Activated T-helper 2 cell treated with anti-CD3 and anti-CD28 coated beads, Interferon-gamma antibody, Interleukin-2, Interleukin-4, amounts not matched to agents 10 μg/mL and 5 μg/mL and 100 μg/mL, durations not matched to agents 14 hours and 24 hours and 36 hours (primary cell): ENCODE measurements around the gene TASOR2. TPM values are rescaled to one million over a fixed set of nuclear protein-coding genes. Genes with fewer than 3 reads are reported as not detected.

Source experiments
- DNase-seq: peaks from one replicate; pipeline ENCODE4 v3.0.0; 2021; ENCODE audit warnings: low spot score
- H3K27ac Mint-ChIP-seq: one replicate; pipeline ENCODE4 v1.8.0; 2021; ENCODE audit warnings: mixed read lengths
- H3K27me3 Mint-ChIP-seq: one replicate; pipeline ENCODE4 v1.8.0; 2021; ENCODE audit warnings: low read depth, mixed read lengths
- H3K36me3 Mint-ChIP-seq: one replicate; pipeline ENCODE4 v1.8.0; 2021; ENCODE audit warnings: low read depth, mixed read lengths
- H3K4me1 Mint-ChIP-seq: one replicate; pipeline ENCODE4 v1.8.0; 2021; ENCODE audit warnings: low read depth, mixed read lengths
- H3K4me3 Mint-ChIP-seq: one replicate; pipeline ENCODE4 v1.8.0; 2021; ENCODE audit warnings: low read depth, mild to moderate bottlenecking, moderate library complexity, mixed read lengths
- H3K9me3 Mint-ChIP-seq: one replicate; pipeline ENCODE4 v1.8.0; 2021; ENCODE audit warnings: mixed read lengths
- intact Hi-C: fragments of 100-400 bp; cut with micrococcal nuclease; formaldehyde crosslinking; loops from one replicate; pipeline ENCODE4 v1.15.1; 2023
- total RNA-seq: library from RNA; stranded (reverse); gene quantifications from 2 replicates; pipeline ENCODE4 v1.2.3, GENCODE V29; 2022

The TASOR2 gene
- total RNA-seq, 1 donor from 2014 or later = 60.1 TPM

DNA sequence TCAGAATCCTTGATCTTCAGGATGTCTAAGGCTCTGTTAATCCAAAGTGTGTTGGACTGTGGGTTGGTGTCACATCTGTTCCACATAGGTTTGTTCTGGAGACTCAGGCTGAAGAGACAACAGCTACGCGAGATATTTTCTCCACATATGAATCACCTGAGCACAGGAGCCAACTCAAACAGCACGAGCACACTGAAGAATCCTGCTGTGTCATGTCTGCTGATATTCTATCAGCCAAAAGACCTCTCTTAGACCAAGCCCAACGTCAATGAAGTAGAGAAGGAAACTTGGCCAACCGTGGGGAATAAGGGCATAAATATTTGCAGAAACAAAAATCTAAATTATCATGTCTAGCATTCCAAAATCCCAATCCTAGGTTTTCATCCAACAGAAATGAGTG, 2.7 kb upstream of the TASOR2 start:
- DNase-seq = no peak
- Mint-ChIP-seq H3K4me1 (peaks cover 35% of the 10 kb centered on the region), H3K27ac (no peak overlapping the region), H3K36me3 (peaks cover 9% of the 10 kb centered on the region), H3K9me3 (no peaks in the 10 kb centered on the region), H3K4me3 (no peak overlapping the region), H3K27me3 (peaks cover 24% of the 10 kb centered on the region)
- intact Hi-C loops = loop anchor here (5.0 to 10.0 kb wide), 2 partner anchors 235 to 1723 kb away; no protein-coding TSS in a partner anchor

- peaks cover 12% of the 10 kb centered on the region for H3K36me3 Mint-ChIP-seq
- no peak for DNase-seq
- H3K27ac Mint-ChIP-seq = peak overlapping the region; percentile 33
- H3K4me3 Mint-ChIP-seq = no peak overlapping the region
- intact Hi-C loops = loop anchor here (5.0 to 10.0 kb wide), 2 partner anchors 236 to 1722 kb away; no protein-coding TSS in a partner anchor
- peaks cover 43% of the 10 kb centered on the region for H3K4me1 Mint-ChIP-seq
- H3K27me3 Mint-ChIP-seq = peaks cover 17% of the 10 kb centered on the region
- no peaks in the 10 kb centered on the region for H3K9me3 Mint-ChIP-seq
Measured at GRCh38 chr10:5683065-5683464, 1.6 kb upstream of the TASOR2 start.

GRCh38 chr10:5684971-5685763, 529 bp downstream of the TASOR2 start:
- no peaks in the 10 kb centered on the region for H3K9me3 Mint-ChIP-seq
- H3K27ac Mint-ChIP-seq = peak overlapping the region; percentile 97
- peaks cover 20% of the 10 kb centered on the region for H3K36me3 Mint-ChIP-seq
- H3K4me1 Mint-ChIP-seq = peaks cover 51% of the 10 kb centered on the region
- peak overlapping the region; percentile 96 for H3K4me3 Mint-ChIP-seq
- peaks cover 4% of the 10 kb centered on the region for H3K27me3 Mint-ChIP-seq
- intact Hi-C loops = loop anchor here (2.0 to 10.0 kb wide), 5 partner anchors 46 to 1720 kb away; partner anchors contain the start of gene GDI2
- DNase-seq = peak; percentile 62

- Mint-ChIP-seq H3K9me3 (no peaks in the 10 kb centered on the region), H3K27me3 (no peaks in the 10 kb centered on the region), H3K36me3 (peaks cover 23% of the 10 kb centered on the region), H3K4me3 (peak overlapping the region; percentile 96), H3K4me1 (peaks cover 54% of the 10 kb centered on the region), H3K27ac (peak overlapping the region; percentile 90)
- intact Hi-C loops = loop anchor here (2.0 to 10.0 kb wide), 4 partner anchors 45 to 1719 kb away; partner anchors contain the start of gene GDI2
- DNase-seq = no peak
Measured at GRCh38 chr10:5685764-5686240, 1.2 kb downstream of the TASOR2 start.

GRCh38 chr10:5688587-5688986, 3.9 kb downstream of the TASOR2 start:
- DNase-seq = no peak
- Mint-ChIP-seq H3K4me3 (no peak overlapping the region), H3K27ac (peak overlapping the region; percentile 12), H3K36me3 (peaks cover 23% of the 10 kb centered on the region), H3K27me3 (no peaks in the 10 kb centered on the region), H3K9me3 (no peaks in the 10 kb centered on the region), H3K4me1 (peaks cover 57% of the 10 kb centered on the region)
- intact Hi-C loops = loop anchor here (5.0 to 10.0 kb wide), 2 partner anchors 184 to 1716 kb away; no protein-coding TSS in a partner anchor

DNA sequence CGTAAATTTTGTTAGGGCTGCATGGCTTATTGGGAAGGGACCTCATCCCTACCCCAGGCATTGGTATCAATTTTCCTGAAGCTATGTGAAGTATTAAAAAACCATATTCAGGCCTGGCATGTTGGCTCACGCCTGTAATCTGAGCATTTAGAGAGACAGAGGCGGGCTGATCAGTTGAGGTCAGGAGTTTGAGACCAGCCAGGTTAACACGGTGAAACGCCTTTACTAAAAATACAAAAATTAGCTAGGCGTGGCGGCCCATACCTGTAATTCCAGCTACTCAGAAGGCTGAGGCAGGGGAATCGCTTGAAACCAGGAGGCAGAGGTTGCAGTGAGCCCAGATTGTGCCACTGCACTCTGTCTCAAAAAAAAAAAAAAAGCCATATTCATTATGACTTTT, 7.1 kb downstream of the TASOR2 start:
- DNase-seq = no peak
- Mint-ChIP-seq H3K36me3 (peaks cover 25% of the 10 kb centered on the region), H3K4me3 (peak overlapping the region; percentile 57), H3K9me3 (no peaks in the 10 kb centered on the region), H3K27ac (no peak overlapping the region), H3K27me3 (no peaks in the 10 kb centered on the region), H3K4me1 (peaks cover 51% of the 10 kb centered on the region)
- intact Hi-C loops = no loop called here

GRCh38 chr10:5692461-5693358, 8.1 kb downstream of the TASOR2 start:
- peak; percentile 45 for DNase-seq
- Mint-ChIP-seq H3K9me3 (no peaks in the 10 kb centered on the region), H3K4me1 (peaks cover 54% of the 10 kb centered on the region), H3K27me3 (no peaks in the 10 kb centered on the region), H3K4me3 (peak overlapping the region; percentile 80), H3K36me3 (peaks cover 25% of the 10 kb centered on the region), H3K27ac (peak overlapping the region; percentile 66)
- intact Hi-C loops = no loop called here

- Mint-ChIP-seq H3K4me1 (peaks cover 47% of the 10 kb centered on the region), H3K36me3 (peaks cover 17% of the 10 kb centered on the region), H3K27me3 (no peaks in the 10 kb centered on the region), H3K27ac (no peak overlapping the region), H3K9me3 (no peaks in the 10 kb centered on the region), H3K4me3 (no peak overlapping the region)
- intact Hi-C loops = no loop called here
- no peak for DNase-seq
Measured at GRCh38 chr10:5694573-5694972, 9.9 kb downstream of the TASOR2 start.

DNA sequence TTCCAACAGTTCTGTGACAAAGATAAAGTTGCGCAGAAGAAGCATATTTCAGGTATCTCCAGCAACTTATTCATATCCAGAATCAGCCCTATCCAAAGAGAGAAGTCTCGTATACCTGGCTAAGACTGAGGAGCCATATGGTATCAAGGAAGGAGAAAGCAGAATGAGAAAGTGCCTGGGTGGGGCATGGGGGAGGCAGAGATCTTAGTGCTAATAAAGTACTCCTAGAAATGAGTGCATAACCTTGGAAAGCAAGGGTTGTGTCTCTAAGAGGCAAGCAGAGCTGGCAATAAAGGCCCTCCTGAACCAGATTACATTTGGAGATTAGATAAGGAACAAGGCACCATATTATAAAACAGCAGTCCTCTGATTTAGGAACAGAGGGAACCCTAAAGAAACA, 12.7 kb downstream of the TASOR2 start:
- H3K27me3 Mint-ChIP-seq = no peaks in the 10 kb centered on the region
- no peaks in the 10 kb centered on the region for H3K9me3 Mint-ChIP-seq
- DNase-seq = no peak
- H3K4me3 Mint-ChIP-seq = no peak overlapping the region
- H3K4me1 Mint-ChIP-seq = peaks cover 36% of the 10 kb centered on the region
- intact Hi-C loops = no loop called here
- H3K36me3 Mint-ChIP-seq = peaks cover 14% of the 10 kb centered on the region
- H3K27ac Mint-ChIP-seq = no peak overlapping the region

DNA sequence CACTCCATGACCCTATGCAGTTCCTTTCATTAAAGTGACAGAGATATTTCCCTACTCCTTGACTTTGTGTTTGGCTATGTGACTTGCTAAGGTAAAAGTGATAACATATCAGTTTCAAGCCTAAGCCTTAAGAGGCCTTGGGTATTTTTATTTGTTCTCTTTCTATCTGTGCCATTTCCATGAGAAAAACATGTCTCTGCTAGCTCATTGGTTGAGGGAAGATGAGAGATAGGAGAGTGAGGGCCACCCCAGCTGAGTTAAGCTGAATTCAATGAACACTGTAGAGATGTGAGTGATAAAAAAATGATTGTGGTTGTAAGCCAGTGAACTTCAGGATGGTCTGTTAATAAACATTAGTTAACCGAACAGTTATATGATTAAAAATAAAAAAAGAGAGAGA, 13.4 kb downstream of the TASOR2 start:
- peaks cover 14% of the 10 kb centered on the region for H3K36me3 Mint-ChIP-seq
- no peak overlapping the region for H3K27ac Mint-ChIP-seq

DNA sequence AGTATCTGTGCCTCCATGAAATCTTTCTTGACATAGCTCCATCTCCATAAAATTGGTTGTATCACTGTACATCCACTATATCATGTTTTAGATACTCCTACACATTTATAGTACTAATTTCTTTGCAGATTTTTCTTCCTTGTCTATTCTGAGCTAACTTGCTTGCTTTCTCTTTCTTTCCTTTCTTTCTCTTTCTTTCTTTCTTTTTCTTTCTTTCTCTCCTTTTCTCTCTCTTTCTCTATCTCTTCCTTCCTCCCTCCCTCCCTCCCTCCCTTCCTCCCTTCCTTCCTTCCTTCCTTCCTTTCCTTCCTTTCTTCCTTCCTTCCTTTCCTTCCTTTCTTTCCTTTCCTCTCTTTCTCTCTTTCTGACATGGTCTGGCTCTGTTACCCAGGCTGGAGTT, 23.7 kb downstream of the TASOR2 start:
- Mint-ChIP-seq H3K9me3 (no peaks in the 10 kb centered on the region), H3K36me3 (peaks cover 25% of the 10 kb centered on the region), H3K27me3 (no peaks in the 10 kb centered on the region), H3K4me3 (no peak overlapping the region), H3K4me1 (peaks cover 52% of the 10 kb centered on the region), H3K27ac (no peak overlapping the region)
- no peak for DNase-seq
- intact Hi-C loops = no loop called here

More for the DNA sequence above, 13.4 kb downstream of the TASOR2 start:
- Mint-ChIP-seq H3K27me3 (no peaks in the 10 kb centered on the region), H3K9me3 (no peaks in the 10 kb centered on the region), H3K4me3 (no peak overlapping the region), H3K4me1 (peaks cover 31% of the 10 kb centered on the region)
- intact Hi-C loops = no loop called here
- no peak for DNase-seq

- Mint-ChIP-seq H3K9me3 (no peaks in the 10 kb centered on the region), H3K4me3 (peak overlapping the region; percentile 7), H3K36me3 (peaks cover 22% of the 10 kb centered on the region), H3K27me3 (no peaks in the 10 kb centered on the region), H3K27ac (peak overlapping the region; percentile 26), H3K4me1 (peaks cover 48% of the 10 kb centered on the region)
- intact Hi-C loops = no loop called here
- DNase-seq = no peak
Measured at GRCh38 chr10:5709865-5710264, 25.2 kb downstream of the TASOR2 start.
